GM18498 (cell line): ENCODE data around the gene PTH2R.
"Not testable (repeated sequence)": the region's sequence is repeated elsewhere in the genome, so short reads cannot be mapped to it uniquely, and the experiment has no call there.

Source experiments
- ATAC-seq: cut with Tn5 transposase; IDR thresholded peaks from one replicate; pipeline ENCODE4 v1.9.1; 2021; ENCODE audit warnings: mild to moderate bottlenecking, moderate library complexity; ENCODE audit not compliant: unreplicated experiment

Gene PTH2R

DNA sequence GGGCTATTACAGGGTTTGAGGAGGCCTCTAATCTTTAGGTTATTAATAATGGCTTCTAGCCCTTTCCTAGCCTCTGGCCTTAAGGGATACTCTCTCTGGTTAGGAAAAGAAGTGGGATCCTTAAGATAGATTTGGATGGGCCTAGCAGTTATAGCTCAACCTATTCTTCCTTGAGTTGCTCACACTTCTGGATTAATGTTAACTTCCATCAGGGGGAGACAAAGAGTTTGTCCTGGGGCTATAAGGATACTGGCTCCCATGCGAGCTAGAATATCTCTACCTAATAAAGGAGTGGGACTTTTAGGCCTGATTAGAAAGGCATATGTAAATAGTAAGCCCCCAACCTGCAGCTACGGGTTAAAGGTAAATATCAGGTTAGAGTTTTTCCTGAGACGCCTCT lies 14.3 kb upstream of the PTH2R start:
- no peak for ATAC-seq

GRCh38 chr2:208396796-208397195 lies 9.8 kb upstream of the PTH2R start:
- ATAC-seq, result not testable (repeated sequence)

DNA sequence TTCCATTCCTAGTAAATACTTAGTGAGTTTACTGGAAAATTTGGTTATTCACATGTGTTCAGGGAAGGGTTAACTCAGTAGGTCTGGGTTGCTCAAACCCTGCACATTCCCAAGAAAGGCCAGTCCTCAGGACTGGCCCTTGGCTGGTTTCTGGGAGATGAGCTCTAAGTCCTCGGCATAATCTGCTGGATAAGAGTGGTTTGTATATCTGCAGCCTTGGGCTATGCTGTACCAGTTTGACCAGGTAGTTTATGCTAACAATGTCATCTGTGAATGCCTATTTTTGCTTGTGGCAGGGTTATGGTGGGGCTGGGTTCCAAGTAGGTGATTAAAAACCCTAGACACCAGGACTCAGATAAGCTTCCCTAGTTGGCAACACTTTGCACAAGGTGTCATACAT lies 7.4 kb upstream of the PTH2R start:
- ATAC-seq, result no peak

- no peak for ATAC-seq
Observed at GRCh38 chr2:208407667-208408066, 1.1 kb downstream of the PTH2R start.

DNA sequence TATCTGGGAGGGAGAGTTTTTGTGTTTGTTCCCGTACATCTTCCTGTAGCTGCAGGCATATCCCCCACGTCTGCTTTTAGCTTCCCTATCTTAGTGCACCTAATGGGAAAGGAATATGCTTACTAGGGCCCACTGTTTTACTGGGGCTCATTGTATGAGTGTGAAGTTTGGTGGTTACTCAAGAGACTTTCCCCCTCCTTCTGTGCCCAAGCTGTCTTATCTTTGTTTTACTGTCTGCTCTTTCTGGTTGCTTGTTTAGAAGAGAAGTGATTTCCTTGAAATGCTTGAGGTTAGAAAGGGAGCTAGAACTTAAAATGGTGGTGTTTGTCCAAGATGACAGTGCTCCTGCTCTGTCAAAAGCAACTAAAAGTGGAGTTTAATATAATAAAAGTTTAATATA lies 7.3 kb downstream of the PTH2R start:
- no peak for ATAC-seq

DNA sequence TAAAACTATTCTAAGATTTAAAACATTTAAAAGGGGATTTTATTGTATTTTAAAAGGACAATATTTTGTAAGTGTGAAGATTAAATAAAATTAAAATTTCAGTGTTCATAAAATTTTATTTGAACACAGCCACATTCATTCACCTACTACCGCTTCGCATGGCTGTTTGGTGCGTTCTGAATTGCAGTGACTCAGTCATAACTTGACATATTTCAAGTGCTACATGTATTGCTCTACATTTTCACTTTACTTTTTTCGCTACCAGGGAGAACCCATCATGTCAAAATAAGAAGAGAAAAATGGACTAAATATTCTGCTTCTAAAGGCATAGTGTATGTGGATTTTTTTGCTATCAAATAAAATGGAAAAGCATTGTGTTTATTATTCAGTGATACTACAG lies 8.7 kb downstream of the PTH2R start:
- peak; percentile 62 for ATAC-seq

DNA sequence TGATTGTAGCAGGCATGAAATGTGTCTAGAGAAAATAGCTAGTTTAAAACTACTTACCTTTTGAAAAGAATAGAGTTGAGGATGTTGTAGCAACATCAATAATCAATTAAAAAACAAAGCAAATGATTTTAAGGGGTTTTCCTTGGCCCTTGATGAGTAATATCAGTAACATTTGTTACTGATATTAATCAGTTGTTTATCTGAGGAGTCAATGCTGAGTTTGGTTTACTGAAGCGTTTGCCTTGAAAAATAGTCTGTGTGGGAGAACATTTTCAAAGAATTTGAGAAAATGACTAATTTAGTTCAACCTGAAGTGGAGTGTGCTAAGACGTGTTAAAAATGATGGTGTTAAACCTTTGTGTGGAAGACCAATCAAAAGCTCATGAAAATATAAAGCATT lies 9.3 kb downstream of the PTH2R start:
- peak; percentile 66 for ATAC-seq

- ATAC-seq, result no peak
Observed at GRCh38 chr2:208426412-208427045, 19.9 kb downstream of the PTH2R start.

DNA sequence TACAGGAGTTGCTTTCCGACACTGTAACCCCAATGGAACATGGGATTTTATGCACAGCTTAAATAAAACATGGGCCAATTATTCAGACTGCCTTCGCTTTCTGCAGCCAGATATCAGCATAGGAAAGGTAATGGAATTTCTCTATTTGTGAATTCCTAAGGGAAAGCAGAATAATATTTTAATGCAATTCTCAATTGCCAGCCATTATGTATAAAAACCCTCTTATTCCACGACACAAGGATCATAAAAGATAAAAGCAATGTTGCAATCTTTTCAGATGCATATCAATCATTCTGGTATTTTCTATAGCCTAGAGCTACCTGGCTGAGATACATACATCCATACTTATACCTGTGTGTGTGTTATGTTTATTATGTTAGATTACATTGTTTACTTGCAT lies 31.2 kb downstream of the PTH2R start:
- no peak for ATAC-seq

- no peak for ATAC-seq
Observed at GRCh38 chr2:208440716-208441115, 34.1 kb downstream of the PTH2R start.

DNA sequence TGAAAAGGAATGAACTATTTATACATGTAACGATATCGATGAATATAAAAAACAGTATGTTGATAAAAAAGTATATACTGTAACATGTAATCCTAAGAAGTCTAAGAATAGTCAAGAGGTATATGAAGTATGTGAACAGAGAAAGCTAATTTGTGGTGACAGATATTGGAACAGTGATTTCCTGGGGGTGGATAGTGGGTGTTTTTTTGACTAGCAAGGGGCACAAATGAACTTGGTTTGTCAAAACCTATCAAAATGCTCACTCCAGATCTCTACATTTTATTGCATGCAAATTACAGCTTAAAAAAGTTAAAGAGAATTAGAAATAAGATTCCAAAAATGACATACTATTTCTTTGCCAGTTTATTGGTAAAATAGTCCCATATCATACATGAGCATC lies 35.4 kb downstream of the PTH2R start:
- no peak for ATAC-seq

DNA sequence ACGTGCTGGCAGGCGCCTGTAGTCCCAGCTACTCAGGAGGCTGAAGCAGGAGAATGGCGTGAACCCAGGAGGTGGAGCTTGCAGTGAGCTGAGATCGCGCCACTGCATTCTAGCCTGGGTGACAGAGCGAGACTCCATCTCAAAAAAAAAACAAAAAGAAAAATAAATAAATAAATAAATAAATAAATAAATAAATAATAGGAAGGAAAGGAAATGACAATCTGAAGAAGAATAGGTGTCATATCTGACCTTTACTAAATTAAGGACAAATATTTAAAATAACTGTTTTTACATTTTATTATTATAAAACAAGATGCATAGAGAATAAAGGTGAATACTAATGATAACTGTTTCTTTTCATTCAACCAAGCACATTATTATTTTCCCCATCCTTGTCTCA lies 40.9 kb downstream of the PTH2R start:
- not testable (repeated sequence) for ATAC-seq

GRCh38 chr2:208451061-208451460 lies 44.5 kb downstream of the PTH2R start:
- no peak for ATAC-seq

GRCh38 chr2:208454861-208455260 lies 48.3 kb downstream of the PTH2R start:
- ATAC-seq, result no peak

GRCh38 chr2:208463721-208464120 lies 57.1 kb downstream of the PTH2R start:
- no peak for ATAC-seq

GRCh38 chr2:208464205-208464604 lies 57.6 kb downstream of the PTH2R start:
- ATAC-seq, result no peak

DNA sequence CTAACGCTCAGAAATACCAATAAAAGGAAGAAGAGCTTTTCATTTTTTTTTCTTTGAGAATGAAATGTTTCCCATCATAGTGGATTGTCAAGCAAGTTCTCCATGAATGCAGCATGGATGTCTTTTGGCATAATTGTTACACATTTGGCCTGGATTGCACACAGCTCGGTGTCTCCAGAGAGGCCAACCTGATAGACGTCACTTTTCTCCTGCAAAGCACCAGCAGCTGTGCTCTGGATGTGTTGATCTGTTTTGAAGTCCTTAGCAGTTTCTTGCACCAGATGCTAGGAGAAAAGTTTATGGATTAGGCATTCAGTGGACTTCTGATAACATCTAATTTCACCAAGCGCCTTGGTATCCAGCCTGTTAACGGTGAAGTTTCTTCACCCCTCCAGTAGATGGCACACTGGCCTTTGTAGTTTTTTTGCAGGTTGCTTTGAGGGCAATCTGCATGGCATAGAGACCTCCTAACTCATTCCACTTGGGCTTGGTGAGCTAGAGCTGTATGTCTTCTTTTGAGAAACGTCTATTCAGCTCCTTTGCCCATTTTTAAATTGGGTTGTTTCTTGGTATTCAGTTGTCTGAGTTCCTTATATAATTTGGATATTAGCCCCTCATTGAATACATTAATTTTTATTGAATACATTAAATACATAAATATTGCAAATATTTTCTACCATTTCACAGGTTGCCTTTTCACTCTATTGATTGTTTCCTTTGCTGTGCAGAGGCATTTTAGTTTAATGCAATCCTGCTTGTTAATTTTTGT lies 59.7 kb downstream of the PTH2R start:
- peak; percentile 75 for ATAC-seq

- ATAC-seq, result no peak
Observed at GRCh38 chr2:208466920-208467298, 60.3 kb downstream of the PTH2R start.

DNA sequence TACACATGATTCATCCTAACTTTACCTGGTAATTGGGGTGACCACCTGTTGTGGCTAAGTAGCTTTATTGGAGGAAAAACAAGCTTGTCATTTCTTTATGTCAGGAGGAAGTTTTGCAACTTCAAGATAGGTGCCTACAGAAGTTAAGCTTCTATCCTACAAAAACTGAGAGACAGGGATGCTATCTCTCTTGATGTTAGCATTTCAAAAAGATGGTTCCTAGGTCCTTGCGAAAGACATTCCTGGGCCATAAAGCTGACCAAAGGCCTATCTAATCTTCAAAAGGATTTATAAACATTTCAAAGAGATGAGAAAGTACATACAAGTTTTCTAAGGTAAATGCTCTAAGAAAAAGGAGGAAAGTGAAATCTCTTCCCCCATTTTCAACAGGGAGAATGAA lies 61.0 kb downstream of the PTH2R start:
- ATAC-seq, result no peak

- ATAC-seq, result no peak
Observed at GRCh38 chr2:208477741-208478140, 71.1 kb downstream of the PTH2R start.

DNA sequence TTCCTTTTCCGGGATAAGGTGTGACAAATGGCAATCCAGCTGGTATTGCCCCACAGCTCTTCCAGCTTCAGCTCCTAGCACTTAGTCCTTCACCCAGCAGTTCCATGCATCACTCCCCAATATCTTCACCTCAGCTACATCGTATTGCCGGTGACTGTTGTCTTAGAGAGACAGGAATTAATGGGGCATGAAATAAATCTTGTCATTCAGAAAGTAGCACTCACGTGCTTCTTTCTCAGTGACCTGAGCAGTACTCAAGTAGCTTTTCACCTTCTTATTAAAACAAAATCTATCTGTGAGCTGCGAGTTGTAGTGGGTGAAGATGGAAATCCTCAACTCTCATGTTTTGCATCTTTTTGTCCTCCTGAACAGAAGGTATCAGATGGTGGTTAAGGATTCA lies 72.8 kb downstream of the PTH2R start:
- ATAC-seq, result no peak

DNA sequence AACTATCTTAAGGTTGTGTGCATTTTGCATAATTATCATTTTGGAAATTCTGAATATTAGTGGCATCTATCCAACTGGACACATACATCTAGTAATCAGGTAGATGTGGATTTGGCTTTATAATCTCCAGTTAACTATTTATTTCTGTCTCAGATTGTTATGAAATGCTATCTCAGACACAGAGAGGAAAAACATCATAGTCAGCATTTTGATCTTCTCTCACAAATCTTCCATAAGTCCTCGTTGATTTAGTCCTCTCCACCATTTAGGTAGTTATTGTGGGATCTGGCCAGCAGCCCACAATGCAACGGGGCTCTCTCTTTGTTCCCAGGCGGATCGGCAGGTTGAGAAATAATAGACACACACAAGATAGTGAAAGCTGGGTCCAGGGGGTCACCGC lies 75.4 kb downstream of the PTH2R start:
- ATAC-seq, result not testable (repeated sequence)
